ENCODE results near the gene DROSHA. TPM values are rescaled to one million over a fixed set of nuclear protein-coding genes. Genes with fewer than 3 reads are reported as not detected.

The DROSHA gene
- total and polyA plus RNA-seq, 2 of the 8 experiments (the other 6 are each of a cell fraction or from before 2014, with no cell fraction given), result 65.9 to 122 TPM

DNA sequence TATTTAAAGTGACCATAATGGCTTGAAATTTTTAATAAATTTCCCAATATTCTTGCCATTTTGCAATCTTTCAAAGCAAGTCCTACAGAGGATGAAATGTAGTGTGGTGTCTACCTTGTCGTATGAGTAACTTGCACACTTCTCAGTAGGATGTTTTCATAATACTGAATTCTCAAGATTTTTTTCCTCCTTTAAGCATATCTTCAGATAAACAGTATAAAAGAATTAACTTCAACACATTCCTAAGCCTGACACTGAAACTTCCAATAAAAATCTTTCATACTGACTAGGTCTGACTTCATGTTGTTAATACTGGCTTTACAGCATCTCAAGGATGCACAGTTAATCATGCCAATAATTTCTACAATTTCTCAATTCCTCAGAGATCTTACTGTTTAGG lies 62.0 kb downstream of the DROSHA start:
- Histone ChIP-seq H2BK120ac (replicated peaks; ENCODE audit: low read depth, low read length) (no peak overlapping the region), H2BK20ac (ENCODE audit: low read length) (no peak overlapping the region), H3K27ac (ENCODE audit: low read depth, low read length) (no peak overlapping the region), H3K4me3 (ENCODE audit: extremely low read depth in 1 of 4, insufficient read depth in 2 of 4, low read depth in 3 of 4, low read length in 4 of 4) (no peak overlapping the region), H3K9me3 (ENCODE audit: insufficient read depth in 2 of 2, low read depth in 1 of 2, low read length in 1 of 2) (no peaks in the 10 kb centered on the region), H4K20me1 (replicated peaks in 1 of 2; ENCODE audit: control insufficient read depth in 1 of 2, insufficient read depth in 2 of 2, low read length in 2 of 2) (no peaks in the 10 kb centered on the region), H2AK5ac (ENCODE audit: low read depth, low read length) (no peak overlapping the region), H4K5ac (ENCODE audit: insufficient read length, low read depth, low read length) (no peak overlapping the region), H2BK12ac (ENCODE audit: low read depth, low read length) (no peak overlapping the region), H3K56ac (replicated peaks; ENCODE audit: insufficient read length, low read depth, low read length) (no peak overlapping the region), H3K79me2 (ENCODE audit: control insufficient read depth in 1 of 2, insufficient read depth in 2 of 2, low read length in 2 of 2) (no peaks in the 10 kb centered on the region), H3K23ac (ENCODE audit: insufficient read length) (no peak overlapping the region), H3K4me1 (replicated peaks in 1 of 4; ENCODE audit: control insufficient read depth in 3 of 4, insufficient read depth in 4 of 4, low read length in 3 of 4) (no peaks in the 10 kb centered on the region), H3K27me3 (replicated peaks in 1 of 4; ENCODE audit: control insufficient read depth in 3 of 4, extremely low read depth in 1 of 4, insufficient read depth in 3 of 4, low read length in 3 of 4) (no peaks in the 10 kb centered on the region), H3K14ac (ENCODE audit: insufficient read length) (no peak overlapping the region), H3K4ac (replicated peaks; ENCODE audit: insufficient read length, low read depth, low read length) (no peak overlapping the region), H3K9ac (replicated peaks in 1 of 4; ENCODE audit: extremely low read depth in 1 of 4, low read depth in 3 of 4, low read length in 3 of 4) (no peak overlapping the region), H3K23me2 (ENCODE audit: low read depth, low read length) (no peaks in the 10 kb centered on the region), H3K79me1 (ENCODE audit: low read depth, low read length) (peaks cover 2% of the 10 kb centered on the region; the same call in 1 of the 2 replicates), H3K36me3 (ENCODE audit: control insufficient read depth in 2 of 4, insufficient read depth in 4 of 4, low read length in 3 of 4) (peaks cover 0 to 31% (median 14%) of the 10 kb centered on the region in 4 experiments; a peak in 6 of 8 replicates), H3K18ac (ENCODE audit: extremely low read depth, low read length) (no peak overlapping the region), H2AFZ (ENCODE audit: low read length) (no peak overlapping the region), H2BK15ac (ENCODE audit: low read length) (no peak overlapping the region), H4K91ac (replicated peaks; ENCODE audit: insufficient read length, low read length) (no peak overlapping the region), H3K4me2 (ENCODE audit: insufficient read depth in 1 of 2, low read depth in 2 of 2, low read length in 2 of 2) (no peak overlapping the region), H2BK5ac (ENCODE audit: low read depth, low read length) (no peak overlapping the region), H4K8ac (ENCODE audit: extremely low read depth, insufficient read depth, low read length) (no peak overlapping the region)
- CTCF ChIA-PET (ENCODE audit: partially characterized antibody), result interaction anchor here (0.6 kb wide), 2 partner anchors 121 to 1210 kb away, joined by 4 read pairs; no protein-coding TSS in a partner anchor
- no peak for FAIRE-seq
- TF ChIP-seq TAF1 (IDR thresholded peaks at IDR 0.05; ENCODE audit: low read depth, low read length) (no peak), ZNF274 (IDR thresholded peaks at IDR 0.05; ENCODE audit: borderline replicate concordance, extremely low read depth, low read length) (no peak)
- TF ChIP-seq, protein P1, sequence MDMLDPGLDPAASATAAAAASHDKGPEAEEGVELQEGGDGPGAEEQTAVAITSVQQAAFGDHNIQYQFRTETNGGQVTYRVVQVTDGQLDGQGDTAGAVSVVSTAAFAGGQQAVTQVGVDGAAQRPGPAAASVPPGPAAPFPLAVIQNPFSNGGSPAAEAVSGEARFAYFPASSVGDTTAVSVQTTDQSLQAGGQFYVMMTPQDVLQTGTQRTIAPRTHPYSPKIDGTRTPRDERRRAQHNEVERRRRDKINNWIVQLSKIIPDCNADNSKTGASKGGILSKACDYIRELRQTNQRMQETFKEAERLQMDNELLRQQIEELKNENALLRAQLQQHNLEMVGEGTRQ (IDR thresholded peaks at IDR 0.05; ENCODE audit: low read length), result no peak
- WGBS, 2 experiments (ENCODE audit: extremely low coverage in 1 of 2, insufficient coverage in 1 of 2, insufficient read length in 1 of 2, insufficient replicate concordance in 2 of 2, low coverage in 1 of 2, low lambda C conversion rate in 2 of 2, missing lambda C conversion rate in 1 of 2), result 100% methylated on average over 1 of the region's 1 CpG; no CpG with 5 or more reads in 1 of the 2 experiments
- DNase-seq (ENCODE audit: low read depth in 1 of 2, low spot score in 2 of 2), result no peak
- POLR2A ChIA-PET (ENCODE audit: partially characterized antibody), result interaction anchor here (0.6 kb wide), 1 partner anchor 16 kb away, joined by 3 read pairs; no protein-coding TSS in a partner anchor

All from H1 (cell line).